ENCODE measurements around the gene TNIP3. TPM values are rescaled to one million over a fixed set of nuclear protein-coding genes. Genes with fewer than 3 reads are reported as not detected.

TNIP3 gene
- total and polyA plus RNA-seq, 2 experiments from 2014 or later: not detected

GRCh38 chr4:121096191-121096590 is 67.9 kb downstream of the TNIP3 start:
- peaks cover 8% of the 10 kb centered on the region for H3K4me1 ChIP-seq (ENCODE audit: low read depth)
- H3K4me3 ChIP-seq: no peak overlapping the region
- DNase-seq (ENCODE audit: low read depth in 1 of 2, low spot score in 1 of 2): no peak
- H3K27me3 ChIP-seq: no peaks in the 10 kb centered on the region
- H3K36me3 ChIP-seq: no peaks in the 10 kb centered on the region
- H3K9me3 ChIP-seq (ENCODE audit: low read depth): no peaks in the 10 kb centered on the region
- TF ChIP-seq CTCF (IDR thresholded peaks at IDR 0.05; ENCODE audit: low read depth, low read length): no peak
- H3K27ac ChIP-seq: no peak overlapping the region

- TF ChIP-seq CTCF (IDR thresholded peaks at IDR 0.05; ENCODE audit: low read depth, low read length): no peak
- Histone ChIP-seq H3K4me1 (ENCODE audit: low read depth) (peaks cover 8% of the 10 kb centered on the region), H3K4me3 (no peak overlapping the region), H3K27me3 (no peaks in the 10 kb centered on the region), H3K36me3 (no peaks in the 10 kb centered on the region), H3K27ac (no peak overlapping the region), H3K9me3 (ENCODE audit: low read depth) (no peaks in the 10 kb centered on the region)
- DNase-seq (ENCODE audit: low read depth in 1 of 2, low spot score in 1 of 2): no peak
These were observed 69.7 kb downstream of the TNIP3 start for GRCh38 chr4:121094297-121094966.

GRCh38 chr4:121093261-121093660 is 70.9 kb downstream of the TNIP3 start:
- no peaks in the 10 kb centered on the region for H3K27me3 ChIP-seq
- H3K4me3 ChIP-seq: no peak overlapping the region
- no peak for TF ChIP-seq CTCF (IDR thresholded peaks at IDR 0.05; ENCODE audit: low read depth, low read length)

GRCh38 chr4:121091941-121092340 is 72.2 kb downstream of the TNIP3 start:
- no peak for TF ChIP-seq CTCF (IDR thresholded peaks at IDR 0.05; ENCODE audit: low read depth, low read length)
- Histone ChIP-seq H3K9me3 (ENCODE audit: low read depth) (no peaks in the 10 kb centered on the region), H3K4me1 (ENCODE audit: low read depth) (peaks cover 8% of the 10 kb centered on the region), H3K4me3 (no peak overlapping the region), H3K36me3 (no peaks in the 10 kb centered on the region), H3K27me3 (no peaks in the 10 kb centered on the region), H3K27ac (no peak overlapping the region)
- DNase-seq (ENCODE audit: low read depth in 1 of 2, low spot score in 1 of 2): no peak

More at GRCh38 chr4:121093261-121093660, 70.9 kb downstream of the TNIP3 start:
- H3K27ac ChIP-seq: no peak overlapping the region
- DNase-seq (ENCODE audit: low read depth in 1 of 2, low spot score in 1 of 2): no peak
- H3K36me3 ChIP-seq: no peaks in the 10 kb centered on the region
- peaks cover 8% of the 10 kb centered on the region for H3K4me1 ChIP-seq (ENCODE audit: low read depth)
- H3K9me3 ChIP-seq (ENCODE audit: low read depth): no peaks in the 10 kb centered on the region

- Histone ChIP-seq H3K36me3 (no peaks in the 10 kb centered on the region), H3K4me1 (ENCODE audit: low read depth) (no peaks in the 10 kb centered on the region), H3K27ac (no peak overlapping the region), H3K27me3 (no peaks in the 10 kb centered on the region), H3K9me3 (ENCODE audit: low read depth) (no peaks in the 10 kb centered on the region), H3K4me3 (no peak overlapping the region)
- TF ChIP-seq CTCF (IDR thresholded peaks at IDR 0.05; ENCODE audit: low read depth, low read length): no peak
- no peak for DNase-seq (ENCODE audit: low read depth in 1 of 2, low spot score in 1 of 2)
These were observed 75.3 kb downstream of the TNIP3 start for GRCh38 chr4:121088867-121089266.

Other genes with a start within 250 kb of the TNIP3 start
- gene PRDM5, start 241.6 kb downstream of the TNIP3 start, total RNA-seq: 10.9 and 19.3 TPM in 2 replicates
- gene PRDM5, start 241.6 kb downstream of the TNIP3 start, polyA plus RNA-seq: 8.7 and 9.3 TPM in 2 replicates
- 4.8 and 9.3 TPM in 2 replicates for gene NDNF, start 91.8 kb downstream of the TNIP3 start, total RNA-seq
- 2.6 and 9.3 TPM in 2 replicates for gene NDNF, start 91.8 kb downstream of the TNIP3 start, polyA plus RNA-seq
- 1.1 and 2.6 TPM in 2 replicates for gene QRFPR, start 216.7 kb upstream of the TNIP3 start, total RNA-seq
- 2.0 and 2.6 TPM in 2 replicates for gene QRFPR, start 216.7 kb upstream of the TNIP3 start, polyA plus RNA-seq

Data from cardiac muscle cell (in vitro differentiated cells and primary cell).